Gastrocnemius medialis (tissue), 4 donors: Measurements from ENCODE around the gene ING1. TPM values are rescaled to one million over a fixed set of nuclear protein-coding genes. Genes with fewer than 3 reads are reported as not detected.

Experiments used
- ATAC-seq, 2 donors: fragments of 150-250 bp; one replicate each; pipeline ENCODE4 v1.9.1; 2016
- DNase-seq, 2 donors: peaks; one replicate each; pipeline ENCODE4 v3.0.0-alpha.2; 2019
- H3K27ac ChIP-seq, 4 donors: fragments of 200-600 bp; sonication (generic); 1 replicate in 1 of 4; 2 replicates in 3 of 4; pipeline ENCODE4 v1.5.1; 2016 to 2018; ENCODE audit warnings: mild to moderate bottlenecking in 2 of 4, moderate library complexity in 1 of 4
- H3K27me3 ChIP-seq, 3 donors: fragments of 200-600 bp; sonication (generic) in 2 of 3; 1 replicate in 1 of 3; 2 replicates in 2 of 3; pipeline versions ENCODE4 v1.5.1 to v1.6.0; 2016 to 2019; ENCODE audit warnings: mild to moderate bottlenecking in 1 of 3, moderate library complexity in 1 of 3
- H3K36me3 ChIP-seq, 2 donors: fragments of 200-600 bp; sonication (generic) in 1 of 2; one replicate each; pipeline ENCODE4 v1.5.1; 2017 to 2018
- H3K4me1 ChIP-seq, 2 donors: fragments of 200-600 bp; sonication (generic) in 1 of 2; one replicate each; pipeline ENCODE4 v1.5.1; 2016 to 2017; ENCODE audit warnings: mild to moderate bottlenecking in 2 of 2
- H3K4me3 ChIP-seq, 4 donors: fragments of 200-600 bp; sonication (generic) in 3 of 4; 1 replicate in 1 of 4; 2 replicates in 3 of 4; pipeline ENCODE4 v1.5.1; 2016 to 2019; ENCODE audit warnings: mild to moderate bottlenecking in 2 of 4
- H3K9me3 ChIP-seq, 3 donors: fragments of 200-600 bp; sonication (generic) in 2 of 3; 1 replicate in 1 of 3; 2 replicates in 2 of 3; pipeline ENCODE4 v1.5.1; 2016 to 2019
- CTCF ChIP-seq, 5 experiments: fragments of 450-650 bp in 3 of 5; fragments of 200-600 bp in 2 of 5; sonication (generic) in 2 of 5; IDR thresholded peaks in 4 of 5; conservative IDR thresholded peaks in 1 of 5; 1 replicate in 4 of 5; 2 replicates in 1 of 5; pipeline ENCODE4 v1.5.1; 2016 to 2019; ENCODE audit warnings: antibody characterized with exemption in 5 of 5, mild to moderate bottlenecking in 3 of 5, moderate library complexity in 3 of 5
- POLR2A ChIP-seq, 2 donors: fragments of 450-650 bp; IDR thresholded peaks; one replicate each; pipeline ENCODE4 v1.6.1; 2017; ENCODE audit warnings: antibody characterized with exemption in 2 of 2, mild to moderate bottlenecking in 2 of 2, moderate library complexity in 2 of 2
- in situ Hi-C, 4 donors: fragments of 200-750 bp; cut with MboI; loops; one replicate each; pipeline versions ENCODE4 v1.15.0 to v1.8.0; 2017; ENCODE audit warnings: low sequenced_read_pairs in 4 of 4
- intact Hi-C: fragments of 100-400 bp; cut with DNase I; formaldehyde crosslinking; loops from one replicate; pipeline ENCODE4 v1.15.1; 2023; ENCODE audit warnings: low total_unique reads
- total RNA-seq, 4 donors: library from RNA; depleted of rRNA; stranded (reverse); fragments of >200 nt; gene quantifications; one replicate each; pipeline versions ENCODE4 v1.1.0 to v1.2.3, GENCODE V29; 2016

ING1 gene
- total RNA-seq, 4 donors from 2014 or later, result 5.9 to 18.2 (median 13.5) TPM

GRCh38 chr13:110772091-110772984, 58.8 kb downstream of the ING1 start:
- H3K4me3 ChIP-seq, result no peak overlapping the region
- H3K4me1 ChIP-seq, result no peaks in the 10 kb centered on the region
- ATAC-seq (no peak), DNase-seq (no peak)
- intact Hi-C loops (no loop called here), in situ Hi-C loops (no loop called here)
- TF ChIP-seq CTCF (IDR thresholded peaks at IDR 0.05 in 4 of 5, conservative IDR thresholded peaks at IDR 0.05 in 1 of 5), result no peak
- TF ChIP-seq POLR2A (IDR thresholded peaks at IDR 0.05), result no peak
- H3K27me3 ChIP-seq, result no peaks in the 10 kb centered on the region
- H3K36me3 ChIP-seq, result no peaks in the 10 kb centered on the region
- no peaks in the 10 kb centered on the region for H3K9me3 ChIP-seq
- H3K27ac ChIP-seq, result no peak overlapping the region

Other genes with a start within 250 kb of the ING1 start
- gene RAB20, start 152.0 kb upstream of the ING1 start, total RNA-seq, result 1 to 10 TPM in 2 of 4 donors, under 1 TPM in 2; 0.31 to 9.1 (median 2.0) TPM
- gene NAXD, start 98.2 kb upstream of the ING1 start, total RNA-seq, result 10 to 100 TPM; 17.9 to 24.7 (median 21.5) TPM
- 10 to 100 TPM; 22.5 to 34.8 (median 28.0) TPM for gene CARS2, start 7.6 kb upstream of the ING1 start, total RNA-seq
- gene ANKRD10, start 201.4 kb downstream of the ING1 start, total RNA-seq, result 100 to 1,000 TPM; 145 to 381 (median 164) TPM